Gastroesophageal sphincter (tissue), 3 donors: ENCODE measurements around the gene HOXB6.

Experiments
- POLR2A ChIP-seq, 2 donors: fragments of 450-650 bp; IDR thresholded peaks; one replicate each; pipeline ENCODE4 v1.6.1; 2017; ENCODE audit warnings: antibody characterized with exemption in 2 of 2, mild to moderate bottlenecking in 2 of 2, moderate library complexity in 1 of 2
- POLR2AphosphoS5 ChIP-seq: sonication (generic); formaldehyde crosslinking; IDR thresholded peaks from one replicate; pipeline ENCODE4 v1.6.1; 2017; ENCODE audit warnings: antibody characterized with exemption
- TF ChIP-seq, protein P1 (sequence below), 4 experiments: fragments of 200-600 bp in 2 of 4; fragments of 450-650 bp in 2 of 4; sonication (generic) in 1 of 4; IDR thresholded peaks; one replicate each; pipeline ENCODE4 v1.5.1; 2017 to 2019; ENCODE audit warnings: antibody characterized with exemption in 4 of 4, mild to moderate bottlenecking in 2 of 4, moderate library complexity in 2 of 4

DNA sequence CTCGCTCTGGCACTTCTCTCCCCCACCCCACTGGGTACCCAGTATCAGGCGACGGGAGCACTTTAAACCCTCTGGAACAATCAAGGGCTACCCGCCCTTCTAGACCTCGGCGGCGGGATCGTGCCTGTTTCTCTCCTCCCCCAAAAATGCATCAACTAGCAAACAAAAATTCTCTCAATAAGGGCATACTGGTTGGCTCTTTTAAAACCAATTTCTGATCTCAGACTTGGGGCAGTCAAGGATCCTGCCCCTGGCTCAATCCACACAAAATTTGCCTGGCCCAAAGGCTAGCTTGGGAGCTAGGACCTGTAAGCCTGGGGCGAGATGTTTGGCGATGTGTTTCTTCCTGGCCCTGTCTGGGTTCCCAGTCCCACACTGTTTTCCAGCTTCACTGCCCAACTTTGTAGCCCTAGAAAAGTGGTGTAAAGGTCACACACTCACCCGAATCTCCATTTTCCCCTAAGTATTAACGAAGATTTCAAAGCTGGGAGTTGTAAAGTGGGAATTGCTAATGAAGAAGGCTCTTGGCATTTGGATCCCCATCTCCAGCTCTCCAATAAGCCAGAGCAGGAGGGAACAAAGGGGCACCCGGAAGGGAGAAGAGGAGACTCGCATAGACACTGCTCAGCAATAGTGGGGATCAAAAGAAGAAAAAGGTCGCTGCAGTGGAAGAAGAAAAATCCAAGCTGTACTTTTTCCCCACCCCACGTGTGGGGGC is 45.5 kb downstream of the HOXB6 start:
- TF ChIP-seq, protein P1, sequence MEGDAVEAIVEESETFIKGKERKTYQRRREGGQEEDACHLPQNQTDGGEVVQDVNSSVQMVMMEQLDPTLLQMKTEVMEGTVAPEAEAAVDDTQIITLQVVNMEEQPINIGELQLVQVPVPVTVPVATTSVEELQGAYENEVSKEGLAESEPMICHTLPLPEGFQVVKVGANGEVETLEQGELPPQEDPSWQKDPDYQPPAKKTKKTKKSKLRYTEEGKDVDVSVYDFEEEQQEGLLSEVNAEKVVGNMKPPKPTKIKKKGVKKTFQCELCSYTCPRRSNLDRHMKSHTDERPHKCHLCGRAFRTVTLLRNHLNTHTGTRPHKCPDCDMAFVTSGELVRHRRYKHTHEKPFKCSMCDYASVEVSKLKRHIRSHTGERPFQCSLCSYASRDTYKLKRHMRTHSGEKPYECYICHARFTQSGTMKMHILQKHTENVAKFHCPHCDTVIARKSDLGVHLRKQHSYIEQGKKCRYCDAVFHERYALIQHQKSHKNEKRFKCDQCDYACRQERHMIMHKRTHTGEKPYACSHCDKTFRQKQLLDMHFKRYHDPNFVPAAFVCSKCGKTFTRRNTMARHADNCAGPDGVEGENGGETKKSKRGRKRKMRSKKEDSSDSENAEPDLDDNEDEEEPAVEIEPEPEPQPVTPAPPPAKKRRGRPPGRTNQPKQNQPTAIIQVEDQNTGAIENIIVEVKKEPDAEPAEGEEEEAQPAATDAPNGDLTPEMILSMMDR (IDR thresholded peaks at IDR 0.05): no peak
- TF ChIP-seq POLR2A (IDR thresholded peaks at IDR 0.05) (no peak), POLR2AphosphoS5 (peak; percentile 5)
